Liver (tissue), 3 donors: ENCODE measurements around the gene TP73.

Experiments
- GABPA ChIP-seq, 2 donors: IDR thresholded peaks in 1 of 2; conservative IDR thresholded peaks in 1 of 2; 2 replicates each; pipeline ENCODE4 v1.6.1; 2016; ENCODE audit warnings: antibody characterized with exemption in 2 of 2, mild to moderate bottlenecking in 1 of 2, moderate library complexity in 1 of 2
- JUND ChIP-seq, 2 donors: IDR thresholded peaks; 2 replicates each; pipeline ENCODE4 v1.6.1; 2016; ENCODE audit warnings: antibody characterized with exemption in 2 of 2
- RAD21 ChIP-seq, 2 donors: IDR thresholded peaks; 2 replicates each; pipeline ENCODE4 v1.6.1; 2016; ENCODE audit warnings: antibody characterized with exemption in 2 of 2, mild to moderate bottlenecking in 2 of 2
- SP1 ChIP-seq: IDR thresholded peaks from 2 replicates; pipeline ENCODE4 v1.6.1; 2018; ENCODE audit warnings: antibody characterized with exemption, mild to moderate bottlenecking
- TAF1 ChIP-seq: conservative IDR thresholded peaks from 2 replicates; pipeline ENCODE4 v1.6.1; 2016; ENCODE audit warnings: antibody characterized with exemption, mild to moderate bottlenecking
- YY1 ChIP-seq: IDR thresholded peaks from 2 replicates; pipeline ENCODE4 v1.6.1; 2016; ENCODE audit warnings: antibody characterized with exemption, mild to moderate bottlenecking
- TF ChIP-seq, protein P1 (sequence below): fragments of 150-350 bp; IDR thresholded peaks from 2 replicates; pipeline ENCODE4 v1.5.1; 2017; ENCODE audit warnings: improper control_type of control experiment, low read depth, low read length; ENCODE audit not compliant: missing input control
- TF ChIP-seq, protein P2 (sequence below): IDR thresholded peaks from 2 replicates; pipeline ENCODE4 v1.6.1; 2016; ENCODE audit warnings: antibody characterized with exemption
- donor health status: healthy.
- donor health status: healthy.

- TF ChIP-seq, protein P1, sequence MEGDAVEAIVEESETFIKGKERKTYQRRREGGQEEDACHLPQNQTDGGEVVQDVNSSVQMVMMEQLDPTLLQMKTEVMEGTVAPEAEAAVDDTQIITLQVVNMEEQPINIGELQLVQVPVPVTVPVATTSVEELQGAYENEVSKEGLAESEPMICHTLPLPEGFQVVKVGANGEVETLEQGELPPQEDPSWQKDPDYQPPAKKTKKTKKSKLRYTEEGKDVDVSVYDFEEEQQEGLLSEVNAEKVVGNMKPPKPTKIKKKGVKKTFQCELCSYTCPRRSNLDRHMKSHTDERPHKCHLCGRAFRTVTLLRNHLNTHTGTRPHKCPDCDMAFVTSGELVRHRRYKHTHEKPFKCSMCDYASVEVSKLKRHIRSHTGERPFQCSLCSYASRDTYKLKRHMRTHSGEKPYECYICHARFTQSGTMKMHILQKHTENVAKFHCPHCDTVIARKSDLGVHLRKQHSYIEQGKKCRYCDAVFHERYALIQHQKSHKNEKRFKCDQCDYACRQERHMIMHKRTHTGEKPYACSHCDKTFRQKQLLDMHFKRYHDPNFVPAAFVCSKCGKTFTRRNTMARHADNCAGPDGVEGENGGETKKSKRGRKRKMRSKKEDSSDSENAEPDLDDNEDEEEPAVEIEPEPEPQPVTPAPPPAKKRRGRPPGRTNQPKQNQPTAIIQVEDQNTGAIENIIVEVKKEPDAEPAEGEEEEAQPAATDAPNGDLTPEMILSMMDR = no peak
- no peak for TF ChIP-seq SP1
- TF ChIP-seq YY1 = no peak
- TF ChIP-seq JUND (IDR thresholded peaks at IDR 0.05) = no peak
- TF ChIP-seq, protein P2, sequence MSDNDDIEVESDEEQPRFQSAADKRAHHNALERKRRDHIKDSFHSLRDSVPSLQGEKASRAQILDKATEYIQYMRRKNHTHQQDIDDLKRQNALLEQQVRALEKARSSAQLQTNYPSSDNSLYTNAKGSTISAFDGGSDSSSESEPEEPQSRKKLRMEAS = no peak
- no peak for TF ChIP-seq RAD21 (IDR thresholded peaks at IDR 0.05)
- TF ChIP-seq TAF1 = no peak
- TF ChIP-seq GABPA (IDR thresholded peaks at IDR 0.05 in 1 of 2, conservative IDR thresholded peaks at IDR 0.05 in 1 of 2) = no peak
Observed at GRCh38 chr1:3650248-3651025, 1.9 kb upstream of the TP73 start.
